Measurements from ENCODE around the gene MCF2L. TPM values are rescaled to one million over a fixed set of nuclear protein-coding genes. Genes with fewer than 3 reads are reported as not detected.

Gene MCF2L
- total and polyA plus RNA-seq, 9 of the 15 experiments (the other 6 are each of a cell fraction or from before 2014, with no cell fraction given): 0.05 to 0.25 (median 0.18) TPM; not detected in 5

DNA sequence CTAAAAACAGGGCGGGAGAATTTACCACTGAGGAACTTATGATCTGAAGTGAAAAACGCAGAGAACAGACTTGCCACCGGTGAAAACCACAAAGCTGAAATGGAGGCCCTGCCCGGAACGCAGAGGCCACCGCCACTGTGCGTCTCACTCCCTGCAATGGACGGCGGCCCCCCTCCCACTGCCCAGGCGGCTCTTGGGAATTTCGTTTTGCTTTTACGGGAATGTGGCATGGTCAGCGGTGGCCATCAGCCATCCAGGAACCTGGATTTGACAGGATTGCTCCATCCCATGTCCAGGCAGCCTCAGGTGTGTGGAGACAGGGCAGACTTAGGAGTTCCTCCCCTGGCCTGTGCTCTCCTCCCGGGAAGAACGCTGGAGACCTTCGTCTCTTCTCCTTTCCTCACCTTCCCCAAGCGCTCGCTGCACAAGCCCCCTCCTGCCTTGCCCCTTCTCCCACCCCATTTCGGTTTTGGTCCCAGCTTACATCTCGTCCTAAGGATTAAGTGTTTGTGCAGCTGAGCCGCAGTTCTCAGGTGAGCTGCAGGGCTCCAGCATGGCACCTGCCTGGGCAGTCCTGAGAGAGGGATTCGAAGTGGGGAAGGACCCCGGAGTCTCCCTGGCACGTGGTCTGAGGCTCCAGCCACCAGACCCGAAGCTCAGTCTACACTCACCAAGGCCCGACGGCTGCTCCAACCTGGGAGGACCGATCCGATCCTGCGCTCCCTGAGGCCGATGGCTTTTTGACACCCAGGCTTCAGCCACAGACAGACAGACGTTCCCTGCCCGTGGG is 49.9 kb downstream of the MCF2L start:
- CTCF ChIA-PET (ENCODE audit: low intra/inter-chr PET ratio): no interaction called here
- intact Hi-C loops (cut with micrococcal nuclease) (no loop called here), in situ Hi-C loops (cut with MboI) (no loop called here)
- Histone ChIP-seq H4K20me1 (replicated peaks; ENCODE audit: control insufficient read depth, insufficient read depth, low read length) (peaks cover 9% of the 10 kb centered on the region; the same call in 1 of the 2 replicates), H3K27me3 (ENCODE audit: control insufficient read depth in 2 of 2, insufficient read depth in 2 of 2, low read length in 2 of 2) (peaks cover 27 to 87% of the 10 kb centered on the region in 2 experiments; a peak in 4 of 5 replicates), H3K4me1 (replicated peaks in 1 of 2; ENCODE audit: control insufficient read depth in 2 of 2, insufficient read depth in 2 of 2, low read length in 2 of 2) (peaks cover 0 to 9% of the 10 kb centered on the region in 2 experiments; a peak in 2 of 5 replicates), H3K36me3 (ENCODE audit: control insufficient read depth, insufficient read depth, low read length) (no peaks in the 10 kb centered on the region), H3K79me2 (ENCODE audit: control insufficient read depth, insufficient read depth, low read length) (no peaks in the 10 kb centered on the region), H3K9me1 (ENCODE audit: control insufficient read depth, insufficient read depth, low read length) (no peaks in the 10 kb centered on the region), H3K4me2 (ENCODE audit: insufficient read depth, low read length) (no peak overlapping the region), H3K4me3 (no peak overlapping the region), H2AFZ (ENCODE audit: low read depth, low read length) (no peak overlapping the region), H3K27ac (ENCODE audit: extremely low read depth, low read depth, low read length) (no peak overlapping the region), H3K9ac (ENCODE audit: insufficient read depth in 1 of 2, low read depth in 2 of 2, low read length in 2 of 2) (no peak overlapping the region), H3K9me3 (replicated peaks; ENCODE audit: control insufficient read depth, insufficient read depth, low read depth, low read length) (no peaks in the 10 kb centered on the region)
- WGBS (ENCODE audit: insufficient coverage, low coverage, missing lambda C conversion rate): 0% methylated on average over 28 of the region's 33 CpGs
- DNase-seq (ENCODE audit: extremely low read depth in 1 of 4, low spot score in 3 of 4): no peak
- no TSS peak for BruUV-seq (replicated peaks)
- POLR2A ChIA-PET: no interaction called here
- FAIRE-seq: no peak
- ATAC-seq: no peak
- TF ChIP-seq ESRRB (CRISPR knock-in tag; IDR thresholded peaks at IDR 0.05; ENCODE audit: borderline replicate concordance) (no peak), MCM7 (IDR thresholded peaks at IDR 0.05) (no peak), POU5F1 (IDR thresholded peaks at IDR 0.05; ENCODE audit: borderline replicate concordance, low read depth, low read length, partially characterized antibody) (no peak), NRF1 (conservative IDR thresholded peaks at IDR 0.05 in 1 of 2, IDR thresholded peaks at IDR 0.05 in 1 of 2) (no peak), ZNF764 (CRISPR knock-in tag; IDR thresholded peaks at IDR 0.05; ENCODE audit: low read depth) (no peak), SRSF7 (optimal IDR thresholded peaks at IDR 0.05; ENCODE audit: low read depth, low read length) (no peak), MEF2D (tag; conservative IDR thresholded peaks at IDR 0.05; ENCODE audit: low read depth) (no peak), KAT2B (IDR thresholded peaks at IDR 0.05; ENCODE audit: low read depth, low read length) (no peak), TOE1 (IDR thresholded peaks at IDR 0.05; ENCODE audit: borderline replicate concordance) (no peak), TOE1 (CRISPR knock-in tag; IDR thresholded peaks at IDR 0.05; ENCODE audit: borderline replicate concordance, low read depth) (no peak), HDAC6 (IDR thresholded peaks at IDR 0.05; ENCODE audit: low read depth, low read length) (no peak)
- TF ChIP-seq, protein P1, sequence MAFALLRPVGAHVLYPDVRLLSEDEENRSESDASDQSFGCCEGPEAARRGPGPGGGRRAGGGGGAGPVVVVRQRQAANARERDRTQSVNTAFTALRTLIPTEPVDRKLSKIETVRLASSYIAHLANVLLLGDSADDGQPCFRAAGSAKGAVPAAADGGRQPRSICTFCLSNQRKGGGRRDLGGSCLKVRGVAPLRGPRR (CRISPR knock-in tag; IDR thresholded peaks at IDR 0.05): no peak
- TF ChIP-seq, protein P2, sequence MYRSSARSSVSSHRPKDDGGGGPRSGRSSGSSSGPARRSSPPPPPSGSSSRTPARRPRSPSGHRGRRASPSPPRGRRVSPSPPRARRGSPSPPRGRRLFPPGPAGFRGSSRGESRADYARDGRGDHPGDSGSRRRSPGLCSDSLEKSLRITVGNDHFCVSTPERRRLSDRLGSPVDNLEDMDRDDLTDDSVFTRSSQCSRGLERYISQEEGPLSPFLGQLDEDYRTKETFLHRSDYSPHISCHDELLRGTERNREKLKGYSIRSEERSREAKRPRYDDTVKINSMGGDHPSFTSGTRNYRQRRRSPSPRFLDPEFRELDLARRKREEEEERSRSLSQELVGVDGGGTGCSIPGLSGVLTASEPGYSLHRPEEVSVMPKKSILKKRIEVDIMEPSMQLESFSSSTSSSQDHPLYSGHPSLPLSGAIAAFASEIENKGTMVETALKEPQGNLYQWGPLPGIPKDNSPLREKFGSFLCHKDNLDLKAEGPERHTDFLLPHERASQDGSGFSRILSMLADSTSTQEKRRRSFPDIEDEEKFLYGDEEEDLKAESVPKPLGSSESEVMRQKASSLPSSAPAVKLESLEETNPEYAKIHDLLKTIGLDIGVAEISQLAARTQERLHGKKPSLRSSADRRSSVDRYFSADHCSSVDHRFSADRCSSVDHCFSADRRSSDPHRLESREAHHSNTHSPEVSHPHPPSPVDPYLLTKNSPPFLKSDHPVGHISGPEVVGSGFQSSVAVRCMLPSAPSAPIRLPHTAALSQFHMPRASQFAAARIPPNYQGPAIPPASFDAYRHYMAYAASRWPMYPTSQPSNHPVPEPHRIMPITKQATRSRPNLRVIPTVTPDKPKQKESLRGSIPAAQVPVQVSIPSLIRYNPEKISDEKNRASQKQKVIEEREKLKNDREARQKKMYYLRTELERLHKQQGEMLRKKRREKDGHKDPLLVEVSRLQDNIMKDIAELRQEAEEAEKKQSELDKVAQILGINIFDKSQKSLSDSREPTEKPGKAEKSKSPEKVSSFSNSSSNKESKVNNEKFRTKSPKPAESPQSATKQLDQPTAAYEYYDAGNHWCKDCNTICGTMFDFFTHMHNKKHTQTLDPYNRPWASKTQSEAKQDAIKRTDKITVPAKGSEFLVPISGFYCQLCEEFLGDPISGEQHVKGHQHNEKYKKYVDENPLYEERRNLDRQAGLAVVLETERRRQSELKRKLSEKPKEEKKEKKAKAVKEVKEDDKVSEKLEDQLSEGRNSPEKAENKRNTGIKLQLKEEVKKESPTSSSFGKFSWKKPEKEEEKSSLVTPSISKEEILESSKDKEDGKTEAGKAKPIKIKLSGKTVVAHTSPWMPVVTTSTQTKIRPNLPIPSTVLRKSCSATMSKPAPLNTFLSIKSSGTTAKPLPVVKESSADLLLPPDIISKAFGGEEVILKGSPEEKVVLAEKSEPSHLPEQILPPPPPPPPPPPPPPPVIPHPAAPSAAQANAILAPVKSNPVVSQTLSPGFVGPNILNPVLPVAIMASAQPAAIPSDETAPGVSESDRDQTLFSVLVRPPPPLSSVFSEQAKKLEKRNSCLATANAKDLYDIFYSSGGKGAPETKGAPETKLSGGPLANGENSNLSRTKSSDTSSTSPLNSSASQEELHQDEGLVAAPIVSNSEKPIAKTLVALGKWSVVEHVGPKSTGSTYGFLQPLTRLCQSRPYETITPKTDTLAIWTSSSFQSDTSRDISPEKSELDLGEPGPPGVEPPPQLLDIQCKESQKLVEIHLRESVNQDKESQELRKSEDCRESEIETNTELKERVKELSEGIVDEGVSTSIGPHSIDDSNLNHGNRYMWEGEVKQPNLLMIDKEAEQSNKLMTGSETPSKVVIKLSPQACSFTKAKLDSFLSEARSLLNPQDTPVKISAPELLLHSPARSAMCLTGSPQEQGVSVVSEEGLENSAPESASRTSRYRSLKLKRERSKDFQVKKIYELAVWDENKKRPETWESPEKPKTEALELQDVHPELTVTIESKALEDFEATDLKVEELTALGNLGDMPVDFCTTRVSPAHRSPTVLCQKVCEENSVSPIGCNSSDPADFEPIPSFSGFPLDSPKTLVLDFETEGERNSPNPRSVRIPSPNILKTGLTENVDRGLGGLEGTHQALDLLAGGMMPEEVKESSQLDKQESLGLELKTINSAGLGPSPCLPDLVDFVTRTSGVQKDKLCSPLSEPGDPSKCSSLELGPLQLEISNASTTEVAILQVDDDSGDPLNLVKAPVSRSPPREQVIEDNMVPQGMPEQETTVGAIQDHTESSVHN (IDR thresholded peaks at IDR 0.05; ENCODE audit: borderline replicate concordance in 1 of 2, low read depth in 1 of 2): no peak

Data from K562 (cell line).